Activated CD4-positive, alpha-beta T cell treated with anti-CD3 and anti-CD28 coated beads, Interleukin-2, Interleukin-6, amounts not matched to agents 100 ng/mL and 50 ng/mL, durations not matched to agents 16 hours and 8 hours (primary cell): ENCODE results near the gene PYGB.
A peak's percentile ranks its signal among the peaks of the same experiment; 100 is the strongest.
"Not testable (repeated sequence)": the region's sequence is repeated elsewhere in the genome, so short reads cannot be mapped to it uniquely, and the experiment has no call there.

Experiments
- DNase-seq: peaks from one replicate; pipeline ENCODE4 v3.0.0-alpha.2; 2020

Gene PYGB

GRCh38 chr20:25296094-25297093 is 48.5 kb downstream of the PYGB start:
- DNase-seq: peak; percentile 35

GRCh38 chr20:25297141-25297905 is 49.4 kb downstream of the PYGB start:
- DNase-seq: no peak

DNA sequence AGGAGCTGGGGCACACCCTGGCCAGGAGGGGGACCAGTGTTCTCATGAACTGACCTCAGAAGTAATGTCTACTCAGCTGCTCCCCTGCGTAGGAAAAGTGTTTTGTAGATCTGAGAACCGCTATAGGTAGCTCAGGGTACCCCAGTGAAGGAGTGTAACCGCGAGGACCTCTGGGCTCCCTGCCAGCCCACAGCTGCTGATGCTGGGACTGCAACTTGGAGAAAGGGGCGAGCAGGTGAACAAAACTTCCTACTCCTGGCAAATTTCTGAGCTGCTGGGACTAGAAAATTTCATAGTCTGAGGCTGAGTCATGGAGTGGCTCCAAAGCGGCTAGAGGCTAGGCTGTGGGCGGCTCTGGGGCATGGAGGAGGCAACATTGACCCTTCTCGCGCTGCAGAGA is 51.9 kb downstream of the PYGB start:
- no peak for DNase-seq

DNA sequence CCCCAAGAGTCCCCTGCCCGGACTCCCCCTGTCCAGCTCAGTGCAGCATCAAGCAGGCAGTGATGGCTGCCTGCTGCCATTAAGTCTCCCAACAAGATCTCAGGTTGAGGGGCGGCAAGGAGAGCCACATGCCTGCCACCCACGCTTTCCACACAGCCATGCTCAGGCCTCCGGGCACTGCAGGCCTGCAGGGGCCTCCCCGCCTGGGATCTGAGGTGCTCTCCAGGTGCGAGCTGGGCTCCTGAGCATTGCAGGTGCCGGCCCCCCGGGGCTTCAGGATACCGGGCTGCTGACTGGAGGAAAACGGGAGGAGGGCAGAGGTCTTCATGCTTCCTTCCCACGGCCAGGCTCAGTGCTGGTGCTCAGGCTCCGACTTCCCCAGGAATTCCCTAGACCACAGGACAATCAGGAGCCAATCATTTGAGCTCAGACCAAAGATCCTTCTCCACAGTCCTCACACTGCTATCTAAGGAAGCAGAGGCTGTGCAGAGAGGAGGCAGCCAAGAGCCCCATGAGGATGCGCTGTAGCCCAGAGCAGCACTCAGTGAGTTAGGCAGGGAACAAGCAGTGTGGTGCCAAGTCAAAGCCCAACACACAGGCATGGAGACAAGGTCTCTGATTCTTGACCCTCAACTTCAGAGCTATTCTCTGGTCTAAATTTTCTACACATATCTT is 52.7 kb downstream of the PYGB start:
- DNase-seq: no peak

GRCh38 chr20:25301357-25301920 is 53.6 kb downstream of the PYGB start:
- DNase-seq: no peak

- DNase-seq: no peak
Observed at GRCh38 chr20:25302596-25302995, 54.7 kb downstream of the PYGB start.

DNA sequence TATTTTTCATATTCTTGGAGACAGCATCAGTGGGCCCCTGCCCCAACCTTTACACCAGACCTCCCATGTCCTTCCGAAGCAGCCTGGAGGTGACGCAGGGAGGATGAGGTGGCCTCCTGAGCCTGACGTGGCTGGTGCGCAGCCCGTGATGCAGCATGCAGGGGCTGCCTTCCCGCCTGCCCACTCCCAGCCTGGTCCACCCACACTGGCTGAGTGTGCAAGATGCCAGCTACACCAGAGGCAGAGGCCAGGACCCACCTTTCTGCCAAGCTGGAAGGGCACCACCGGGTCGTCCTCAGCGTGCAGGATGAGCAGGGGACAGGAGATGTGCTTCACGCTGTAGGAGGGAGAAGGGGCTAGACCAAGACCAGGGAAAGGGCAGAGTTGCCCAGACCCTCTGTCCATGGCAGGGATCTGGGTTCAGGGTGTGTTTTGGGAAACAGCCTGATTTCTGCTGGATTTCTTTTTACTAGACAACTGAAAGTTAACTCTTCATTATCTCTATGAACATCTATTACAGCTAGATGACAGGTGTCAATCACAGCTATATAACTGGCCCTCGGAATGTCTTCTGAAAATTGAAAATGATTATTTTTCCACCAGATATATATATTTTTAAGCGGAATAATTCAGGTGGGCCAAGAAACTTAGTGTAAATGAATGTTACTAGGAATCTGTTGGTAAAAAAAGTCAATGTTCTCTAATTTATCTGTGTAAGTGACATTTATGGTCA is 55.6 kb downstream of the PYGB start:
- DNase-seq: no peak

DNA sequence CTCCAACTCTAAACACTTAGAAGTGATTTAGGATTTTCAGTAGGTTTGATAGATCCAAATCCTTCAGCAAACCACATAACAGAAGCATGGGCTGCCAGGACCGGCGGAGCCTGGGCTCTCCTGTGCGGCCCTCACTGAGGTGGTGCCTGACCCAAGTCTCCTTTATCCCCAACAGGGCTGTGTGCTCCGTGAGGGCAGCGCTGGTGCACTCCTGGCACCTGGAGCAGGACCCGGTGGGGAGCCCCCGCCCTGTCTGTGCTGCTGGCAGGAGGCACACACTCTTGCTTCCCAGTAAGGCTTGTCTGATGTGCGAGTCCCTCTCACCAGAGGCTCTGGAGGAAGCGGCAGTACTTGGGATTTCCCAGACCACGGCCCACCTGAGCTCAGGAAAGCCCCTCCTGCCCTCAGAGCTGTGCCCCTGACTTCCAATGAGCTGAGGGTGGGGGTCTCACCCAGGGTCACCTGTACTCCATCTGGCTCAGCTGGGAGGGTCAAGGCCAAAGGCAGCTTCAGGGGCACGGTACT is 56.2 kb downstream of the PYGB start:
- DNase-seq: no peak

DNA sequence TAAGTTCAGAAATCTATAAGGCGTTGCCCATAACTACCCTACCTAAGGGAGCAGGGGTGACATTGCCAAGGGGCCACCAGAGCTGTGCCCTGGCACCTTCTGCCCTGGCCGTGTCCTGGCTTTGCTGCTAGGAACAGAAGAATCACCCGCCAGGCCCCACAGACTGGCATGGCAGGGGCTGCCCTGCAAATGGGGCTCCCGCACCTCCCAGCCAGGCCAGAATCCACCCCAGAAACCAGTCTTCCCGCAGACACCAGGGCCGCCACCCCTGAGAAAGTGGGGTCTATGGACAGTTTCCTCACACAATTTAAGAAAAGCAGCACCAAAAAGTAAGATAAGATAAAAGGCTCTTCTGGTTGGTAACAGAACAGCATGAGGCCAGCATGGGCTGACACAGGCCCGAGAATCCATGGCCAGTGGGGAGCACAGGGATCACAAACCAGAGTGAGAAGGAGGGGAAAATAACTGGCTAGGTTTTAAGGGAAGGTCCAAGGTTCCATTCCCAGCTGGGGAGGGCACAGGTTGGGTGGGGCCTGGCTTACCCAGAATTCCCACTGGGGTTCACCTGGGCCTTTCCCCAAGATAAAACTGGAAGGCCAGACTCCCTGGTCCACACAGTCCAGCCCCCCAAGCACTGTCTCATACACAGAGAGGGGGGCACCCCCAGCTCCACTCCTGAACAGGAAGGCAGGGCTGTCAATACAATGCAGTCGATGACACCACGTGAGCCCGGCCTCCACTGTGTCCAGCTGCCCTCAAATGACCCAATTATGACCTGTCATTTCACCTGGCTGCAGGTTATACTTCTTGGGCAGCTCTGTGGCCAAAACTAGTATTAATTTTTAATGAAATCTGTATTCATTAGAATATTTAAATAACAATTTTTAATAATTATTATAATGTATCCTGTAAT is 59.4 kb downstream of the PYGB start:
- DNase-seq: no peak

- no peak for DNase-seq
Observed at GRCh38 chr20:25308083-25308491, 60.2 kb downstream of the PYGB start.

DNA sequence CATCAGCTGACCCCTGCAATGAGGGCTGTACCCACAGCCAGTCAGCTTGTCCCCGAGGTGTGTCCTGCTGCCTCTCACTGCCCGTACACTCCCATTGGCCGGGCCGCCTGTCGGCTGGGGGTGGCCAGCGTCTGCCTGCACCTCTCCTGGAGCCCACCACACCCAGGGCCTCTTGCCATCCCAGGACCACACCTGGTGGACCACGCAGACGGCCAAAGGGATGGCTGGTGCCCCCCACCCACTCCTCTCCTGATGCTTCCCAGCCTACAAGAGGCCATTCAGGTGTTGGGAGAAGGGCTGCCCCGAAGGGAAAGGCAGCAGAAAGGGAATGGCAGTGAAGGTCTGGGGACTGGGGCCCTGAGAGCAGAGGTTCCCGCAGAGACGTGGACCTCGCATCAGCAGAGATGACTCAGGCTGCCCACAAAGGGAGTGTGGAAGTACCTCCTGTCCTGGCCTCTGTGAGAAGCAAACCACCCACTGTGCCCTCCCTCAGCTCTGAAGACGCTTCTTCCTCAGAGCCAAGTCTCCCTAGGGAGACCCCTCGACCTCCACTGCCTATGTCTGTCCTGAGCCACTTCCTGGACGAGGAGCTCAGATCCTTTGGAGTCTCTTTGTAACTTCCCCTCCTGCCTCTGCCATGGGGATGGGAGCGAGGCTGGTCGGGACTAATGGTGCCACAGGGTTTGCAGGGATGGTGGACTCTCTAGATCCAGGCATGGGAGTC is 60.9 kb downstream of the PYGB start:
- DNase-seq: no peak

- DNase-seq: peak; percentile 42
Observed at GRCh38 chr20:25309395-25310267, 61.7 kb downstream of the PYGB start.

DNA sequence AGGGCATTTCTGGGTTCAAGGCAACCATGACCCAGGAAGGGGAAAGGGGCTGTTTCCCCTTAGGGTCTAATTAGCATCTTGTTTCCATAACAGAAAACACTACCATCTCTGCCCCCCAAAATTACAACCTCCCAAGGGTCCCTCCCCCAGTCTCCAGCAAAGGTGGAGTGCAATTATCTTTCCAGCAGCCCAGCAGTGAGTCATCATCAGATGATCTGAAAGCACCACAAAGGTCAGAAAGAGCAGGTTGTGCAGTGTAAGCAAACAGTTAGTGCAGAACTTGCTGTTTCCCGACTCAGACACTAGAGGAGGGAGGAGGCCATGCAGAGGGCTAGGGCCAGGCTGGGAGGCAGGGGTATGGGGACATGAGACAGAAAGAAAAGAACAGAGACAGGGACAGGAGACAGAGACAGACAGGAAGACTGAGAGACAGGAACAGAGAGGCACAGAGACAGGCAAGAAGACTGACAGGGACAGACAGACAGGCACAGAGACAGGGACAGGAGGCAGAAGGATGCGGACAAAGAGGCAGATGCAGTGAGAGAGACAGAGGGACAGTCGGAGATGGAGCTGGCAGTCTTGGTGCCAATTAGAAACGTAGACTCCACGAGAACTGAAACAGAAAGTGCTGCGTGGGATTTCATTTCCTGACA is 62.5 kb downstream of the PYGB start:
- peak; percentile 84 for DNase-seq

DNA sequence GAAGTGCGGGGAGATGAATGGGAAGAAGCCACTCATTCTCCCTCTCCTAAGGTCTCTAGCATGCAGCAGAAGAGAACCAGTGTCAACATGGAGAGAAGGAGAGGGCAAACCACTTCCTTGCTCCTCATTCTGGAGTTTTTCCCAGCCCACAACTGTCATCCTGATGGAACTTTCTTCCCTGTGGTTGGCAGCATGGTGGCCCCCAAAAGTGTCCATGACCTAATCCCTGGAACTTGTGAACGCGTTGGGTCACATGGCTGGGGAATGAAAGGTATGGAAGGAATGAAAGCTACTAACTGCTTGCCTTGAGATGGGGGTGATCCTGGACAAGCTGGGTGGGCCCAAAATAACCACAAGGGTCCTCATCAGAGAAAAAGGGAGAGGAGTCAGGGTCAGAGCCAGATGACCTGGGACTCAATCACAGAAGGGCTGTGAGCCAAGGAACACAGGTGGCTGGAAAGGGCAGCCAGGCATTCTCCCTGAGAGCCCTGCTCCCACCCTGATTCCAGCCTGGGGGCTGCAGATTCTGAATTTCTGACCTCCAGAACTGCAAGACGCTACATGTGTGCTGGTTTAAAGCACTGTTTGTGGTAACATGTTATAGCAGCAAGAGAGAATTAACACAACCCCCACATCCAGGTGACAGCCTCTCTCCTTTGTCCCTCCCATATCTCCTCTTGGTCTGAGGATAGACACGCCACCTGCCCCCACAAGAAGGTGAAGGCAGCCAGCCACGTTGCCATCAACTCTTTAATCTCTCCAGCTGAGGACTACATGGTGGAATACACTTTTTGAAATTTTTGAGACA is 63.2 kb downstream of the PYGB start:
- no peak for DNase-seq

- DNase-seq: not testable (repeated sequence)
Observed at GRCh38 chr20:25312716-25313115, 64.8 kb downstream of the PYGB start.

DNA sequence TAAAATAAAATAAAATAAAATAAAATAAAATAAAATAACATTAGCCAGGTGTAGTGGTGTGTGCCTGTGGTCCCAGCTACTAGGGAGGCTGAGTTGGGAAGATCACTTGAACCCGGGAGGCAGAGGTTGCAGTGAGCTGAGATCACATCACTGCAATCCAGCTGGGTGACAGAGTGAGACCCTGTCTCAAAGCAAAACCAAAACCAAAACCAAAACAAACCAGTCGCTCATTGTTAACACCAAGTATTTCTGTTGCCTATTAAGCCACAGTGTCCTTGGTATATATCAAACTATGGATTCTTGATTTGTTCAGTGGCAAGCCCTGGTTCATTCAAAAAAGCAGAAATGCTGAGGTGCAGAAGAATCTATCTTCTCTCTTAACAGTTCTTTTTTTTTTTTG is 65.7 kb downstream of the PYGB start:
- peak; percentile 30 for DNase-seq
